ENCODE data around the gene UXS1. TPM values are rescaled to one million over a fixed set of nuclear protein-coding genes. Genes with fewer than 3 reads are reported as not detected.
A peak's percentile ranks its signal among the peaks of the same experiment; 100 is the strongest.
"Not testable (repeated sequence)": the region's sequence is repeated elsewhere in the genome, so short reads cannot be mapped to it uniquely, and the experiment has no call there.

Gene UXS1
- total RNA-seq, result 10 to 100 TPM; 24.9 to 76.4 (median 33.8) TPM

GRCh38 chr2:106193977-106194778, at the start of gene UXS1:
Gene UXS1, minus strand, starts transcription at chr2:106194301. Its CDS starts 60 bp downstream, at chr2:106194241.
- H3K27ac ChIP-seq, result peak within 1 kb of the TSS; percentile 28 to 67
- ATAC-seq (replicated peaks in 6 of 8), result peak; percentile 55 to 88 (median 84)
- H3K4me1 ChIP-seq (replicated peaks in 1 of 2), result peaks cover 5 to 6% of the 10 kb centered on the region in 2 donors
- 0 to 1% (median 0%) methylated on average over 1 to 20 of the region's 93 CpGs; no CpG with 5 or more reads in 3 of the 10 experiments for WGBS, 10 experiments
- H3K4me3 ChIP-seq, result peak within 1 kb of the TSS; percentile 58 to 98 (median 76)
- in situ Hi-C loops (cut with MboI; ENCODE audit: low pct_unique_long_range_greater_than_20kb in 2 of 9, low sequenced_read_pairs in 9 of 9, unreplicated experiment in 9 of 9), result no loop called here

GRCh38 chr2:106239491-106239890, 45.4 kb upstream of the UXS1 start:
- 27 to 100% (median 80%) methylated on average over 1 to 2 of the region's 2 CpGs; no CpG with 5 or more reads in 3 of the 10 experiments for WGBS, 10 experiments
- ATAC-seq (replicated peaks in 6 of 8); in situ Hi-C loops (cut with MboI; ENCODE audit: low pct_unique_long_range_greater_than_20kb in 2 of 9, low sequenced_read_pairs in 9 of 9, unreplicated experiment in 9 of 9); H3K27ac ChIP-seq; H3K4me1 ChIP-seq (replicated peaks in 1 of 2); H3K4me3 ChIP-seq: not testable (repeated sequence)

- H3K27ac ChIP-seq; ATAC-seq (replicated peaks in 6 of 8); in situ Hi-C loops (cut with MboI; ENCODE audit: low pct_unique_long_range_greater_than_20kb in 2 of 9, low sequenced_read_pairs in 9 of 9, unreplicated experiment in 9 of 9); H3K4me3 ChIP-seq; H3K4me1 ChIP-seq (replicated peaks in 1 of 2): not testable (repeated sequence)
- 48 to 96% (median 73%) methylated on average over 2 to 4 of the region's 4 CpGs; no CpG with 5 or more reads in 1 of the 10 experiments for WGBS, 10 experiments
These were observed 41.3 kb upstream of the UXS1 start for GRCh38 chr2:106235392-106235791.

GRCh38 chr2:106233350-106233706, 39.2 kb upstream of the UXS1 start:
- in situ Hi-C loops (cut with MboI; ENCODE audit: low pct_unique_long_range_greater_than_20kb in 2 of 9, low sequenced_read_pairs in 9 of 9, unreplicated experiment in 9 of 9), result no loop called here
- H3K4me3 ChIP-seq, result no peak overlapping the region
- H3K27ac ChIP-seq, result no peak overlapping the region
- H3K4me1 ChIP-seq (replicated peaks in 1 of 2), result no peaks in the 10 kb centered on the region
- peak in 1 of 8 experiments; percentile 51 for ATAC-seq (replicated peaks in 6 of 8)
- 25 to 100% (median 80%) methylated on average over 1 to 2 of the region's 2 CpGs; no CpG with 5 or more reads in 5 of the 10 experiments for WGBS, 10 experiments

GRCh38 chr2:106232638-106233349, 38.7 kb upstream of the UXS1 start:
- peak in 4 of 8 experiments; percentile 49 to 96 (median 83) for ATAC-seq (replicated peaks in 6 of 8)
- Histone ChIP-seq H3K4me1 (replicated peaks in 1 of 2) (no peaks in the 10 kb centered on the region), H3K4me3 (no peak overlapping the region), H3K27ac (no peak overlapping the region)
- in situ Hi-C loops (cut with MboI; ENCODE audit: low pct_unique_long_range_greater_than_20kb in 2 of 9, low sequenced_read_pairs in 9 of 9, unreplicated experiment in 9 of 9), result no loop called here
- 83 to 100% methylated on average over 1 of the region's 1 CpG; no CpG with 5 or more reads in 8 of the 10 experiments for WGBS, 10 experiments

GRCh38 chr2:106223347-106223746, 29.2 kb upstream of the UXS1 start:
- Histone ChIP-seq H3K27ac (no peak overlapping the region), H3K4me3 (no peak overlapping the region), H3K4me1 (replicated peaks in 1 of 2) (no peaks in the 10 kb centered on the region)
- no peak for ATAC-seq (replicated peaks in 6 of 8)
- WGBS, 10 experiments, result 16 to 100% (median 71%) methylated on average over 1 to 4 of the region's 5 CpGs; no CpG with 5 or more reads in 1 of the 10 experiments
- in situ Hi-C loops (cut with MboI; ENCODE audit: low pct_unique_long_range_greater_than_20kb in 2 of 9, low sequenced_read_pairs in 9 of 9, unreplicated experiment in 9 of 9), result no loop called here

GRCh38 chr2:106222057-106222456, 28.0 kb upstream of the UXS1 start:
- H3K4me3 ChIP-seq; ATAC-seq (replicated peaks in 6 of 8); in situ Hi-C loops (cut with MboI; ENCODE audit: low pct_unique_long_range_greater_than_20kb in 2 of 9, low sequenced_read_pairs in 9 of 9, unreplicated experiment in 9 of 9); H3K27ac ChIP-seq; H3K4me1 ChIP-seq (replicated peaks in 1 of 2): not testable (repeated sequence)
- 53 to 100% (median 96%) methylated on average over 1 to 5 of the region's 5 CpGs; no CpG with 5 or more reads in 1 of the 10 experiments for WGBS, 10 experiments

GRCh38 chr2:106219813-106220212, 25.7 kb upstream of the UXS1 start:
- ATAC-seq (replicated peaks in 6 of 8), result no peak
- H3K4me3 ChIP-seq, result no peak overlapping the region
- no peak overlapping the region for H3K27ac ChIP-seq
- H3K4me1 ChIP-seq (replicated peaks in 1 of 2), result no peaks in the 10 kb centered on the region
- 33 to 100% (median 70%) methylated on average over 1 to 3 of the region's 3 CpGs; no CpG with 5 or more reads in 2 of the 10 experiments for WGBS, 10 experiments
- in situ Hi-C loops (cut with MboI; ENCODE audit: low pct_unique_long_range_greater_than_20kb in 2 of 9, low sequenced_read_pairs in 9 of 9, unreplicated experiment in 9 of 9), result no loop called here

- H3K4me3 ChIP-seq; H3K27ac ChIP-seq; H3K4me1 ChIP-seq (replicated peaks in 1 of 2); in situ Hi-C loops (cut with MboI; ENCODE audit: low pct_unique_long_range_greater_than_20kb in 2 of 9, low sequenced_read_pairs in 9 of 9, unreplicated experiment in 9 of 9): not testable (repeated sequence)
- 20 to 100% (median 40%) methylated on average over 1 of the region's 8 CpGs; no CpG with 5 or more reads in 7 of the 10 experiments for WGBS, 10 experiments
- peak in 1 of 8 experiments; percentile 18 for ATAC-seq (replicated peaks in 6 of 8)
These were observed 25.1 kb upstream of the UXS1 start for GRCh38 chr2:106219157-106219556.

GRCh38 chr2:106208874-106209273, 14.8 kb upstream of the UXS1 start:
- H3K4me1 ChIP-seq (replicated peaks in 1 of 2), result no peaks in the 10 kb centered on the region
- ATAC-seq (replicated peaks in 6 of 8), result no peak
- H3K4me3 ChIP-seq, result no peak overlapping the region
- in situ Hi-C loops (cut with MboI; ENCODE audit: low pct_unique_long_range_greater_than_20kb in 2 of 9, low sequenced_read_pairs in 9 of 9, unreplicated experiment in 9 of 9), result no loop called here
- WGBS, 10 experiments, result 29 to 100% (median 49%) methylated on average over 1 to 2 of the region's 2 CpGs; no CpG with 5 or more reads in 4 of the 10 experiments
- no peak overlapping the region for H3K27ac ChIP-seq

- 71 to 100% (median 94%) methylated on average over 1 of the region's 1 CpG; no CpG with 5 or more reads in 6 of the 10 experiments for WGBS, 10 experiments
- Histone ChIP-seq H3K4me1 (replicated peaks in 1 of 2) (no peaks in the 10 kb centered on the region), H3K27ac (no peak overlapping the region), H3K4me3 (no peak overlapping the region)
- in situ Hi-C loops (cut with MboI; ENCODE audit: low pct_unique_long_range_greater_than_20kb in 2 of 9, low sequenced_read_pairs in 9 of 9, unreplicated experiment in 9 of 9), result no loop called here
- ATAC-seq (replicated peaks in 6 of 8), result no peak
These were observed 14.3 kb upstream of the UXS1 start for GRCh38 chr2:106208399-106208798.

- Histone ChIP-seq H3K4me1 (replicated peaks in 1 of 2) (no peaks in the 10 kb centered on the region), H3K27ac (no peak overlapping the region), H3K4me3 (no peak overlapping the region)
- ATAC-seq (replicated peaks in 6 of 8), result peak in 1 of 8 experiments; percentile 34
- in situ Hi-C loops (cut with MboI; ENCODE audit: low pct_unique_long_range_greater_than_20kb in 2 of 9, low sequenced_read_pairs in 9 of 9, unreplicated experiment in 9 of 9), result no loop called here
- 6 to 100% (median 30%) methylated on average over 1 to 2 of the region's 2 CpGs; no CpG with 5 or more reads in 3 of the 10 experiments for WGBS, 10 experiments
These were observed 13.1 kb upstream of the UXS1 start for GRCh38 chr2:106207246-106207645.

- H3K27ac ChIP-seq, result no peak overlapping the region
- in situ Hi-C loops (cut with MboI; ENCODE audit: low pct_unique_long_range_greater_than_20kb in 2 of 9, low sequenced_read_pairs in 9 of 9, unreplicated experiment in 9 of 9), result no loop called here
- no peak overlapping the region for H3K4me3 ChIP-seq
- WGBS, 10 experiments, result 100% methylated on average over 2 of the region's 5 CpGs; no CpG with 5 or more reads in 9 of the 10 experiments
- ATAC-seq (replicated peaks in 6 of 8), result no peak
- H3K4me1 ChIP-seq (replicated peaks in 1 of 2), result no peaks in the 10 kb centered on the region
These were observed 11.4 kb upstream of the UXS1 start for GRCh38 chr2:106205488-106205887.

Data from motor neuron (in vitro differentiated cells).